Measurements from ENCODE around the gene NFATC2. TPM values are rescaled to one million over a fixed set of nuclear protein-coding genes. Genes with fewer than 3 reads are reported as not detected.

Gene NFATC2
- total RNA-seq, 1 donor from 2014 or later: 2.0 TPM

- no peak overlapping the region for H3K27ac Mint-ChIP-seq (ENCODE audit: unreplicated experiment)
- no peak overlapping the region for H3K4me3 Mint-ChIP-seq (ENCODE audit: unreplicated experiment)
- no peak for DNase-seq (ENCODE audit: low spot score)
- H3K27me3 Mint-ChIP-seq (ENCODE audit: low read depth): no peaks in the 10 kb centered on the region
- H3K4me1 Mint-ChIP-seq (ENCODE audit: low read depth): peaks cover 12% of the 10 kb centered on the region
- H3K9me3 Mint-ChIP-seq (ENCODE audit: low read depth): no peaks in the 10 kb centered on the region
- H3K36me3 Mint-ChIP-seq (ENCODE audit: low read depth): no peaks in the 10 kb centered on the region
- TF ChIP-seq, protein P1, sequence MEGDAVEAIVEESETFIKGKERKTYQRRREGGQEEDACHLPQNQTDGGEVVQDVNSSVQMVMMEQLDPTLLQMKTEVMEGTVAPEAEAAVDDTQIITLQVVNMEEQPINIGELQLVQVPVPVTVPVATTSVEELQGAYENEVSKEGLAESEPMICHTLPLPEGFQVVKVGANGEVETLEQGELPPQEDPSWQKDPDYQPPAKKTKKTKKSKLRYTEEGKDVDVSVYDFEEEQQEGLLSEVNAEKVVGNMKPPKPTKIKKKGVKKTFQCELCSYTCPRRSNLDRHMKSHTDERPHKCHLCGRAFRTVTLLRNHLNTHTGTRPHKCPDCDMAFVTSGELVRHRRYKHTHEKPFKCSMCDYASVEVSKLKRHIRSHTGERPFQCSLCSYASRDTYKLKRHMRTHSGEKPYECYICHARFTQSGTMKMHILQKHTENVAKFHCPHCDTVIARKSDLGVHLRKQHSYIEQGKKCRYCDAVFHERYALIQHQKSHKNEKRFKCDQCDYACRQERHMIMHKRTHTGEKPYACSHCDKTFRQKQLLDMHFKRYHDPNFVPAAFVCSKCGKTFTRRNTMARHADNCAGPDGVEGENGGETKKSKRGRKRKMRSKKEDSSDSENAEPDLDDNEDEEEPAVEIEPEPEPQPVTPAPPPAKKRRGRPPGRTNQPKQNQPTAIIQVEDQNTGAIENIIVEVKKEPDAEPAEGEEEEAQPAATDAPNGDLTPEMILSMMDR (IDR thresholded peaks at IDR 0.05): no peak
Measured at GRCh38 chr20:51523276-51524013, 19.1 kb downstream of the NFATC2 start.

DNA sequence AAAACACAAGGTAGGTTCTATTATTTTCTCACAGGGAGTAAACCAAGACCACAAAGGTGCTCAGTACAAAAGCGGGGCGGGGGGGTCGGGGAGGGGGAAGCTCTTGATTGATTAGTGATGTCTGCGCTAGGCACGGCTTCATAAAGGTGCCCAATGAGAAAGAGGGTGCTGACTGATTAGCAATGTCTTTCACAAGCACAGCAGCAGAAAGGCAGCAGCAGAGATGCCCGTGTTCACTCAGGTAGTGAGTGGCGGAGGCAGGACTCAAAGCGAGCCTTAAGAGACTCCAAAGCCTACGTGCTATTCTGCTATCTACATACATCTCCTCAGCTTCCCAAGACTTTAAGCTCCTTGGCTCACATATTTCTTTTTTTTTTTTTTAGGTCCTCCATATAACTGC is 20.3 kb downstream of the NFATC2 start:
- TF ChIP-seq, protein P1 (IDR thresholded peaks at IDR 0.05): no peak
- Mint-ChIP-seq H3K9me3 (ENCODE audit: low read depth) (no peaks in the 10 kb centered on the region), H3K27me3 (ENCODE audit: low read depth) (no peaks in the 10 kb centered on the region), H3K4me1 (ENCODE audit: low read depth) (peaks cover 7% of the 10 kb centered on the region), H3K27ac (ENCODE audit: unreplicated experiment) (no peak overlapping the region), H3K36me3 (ENCODE audit: low read depth) (no peaks in the 10 kb centered on the region), H3K4me3 (ENCODE audit: unreplicated experiment) (no peak overlapping the region)
- no peak for DNase-seq (ENCODE audit: low spot score)

DNA sequence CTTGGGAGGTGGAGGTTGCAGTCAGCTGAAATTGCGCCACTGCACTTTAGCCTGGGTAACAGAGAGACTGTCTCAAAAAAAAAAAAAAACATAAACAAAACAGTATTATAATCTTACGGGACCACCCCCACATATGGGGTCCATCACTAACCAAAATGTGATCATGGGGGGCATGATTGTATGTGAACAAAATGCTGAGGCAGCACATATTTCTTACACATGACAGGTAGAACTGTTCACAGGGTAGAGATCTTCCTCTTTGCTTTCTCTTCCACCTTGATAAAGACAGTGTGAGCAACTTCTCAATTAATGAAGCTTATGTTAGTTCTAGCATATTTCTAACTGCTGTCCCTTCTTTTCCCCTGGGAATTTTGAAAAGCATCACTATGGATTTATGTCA is 24.7 kb downstream of the NFATC2 start:
- H3K27ac Mint-ChIP-seq (ENCODE audit: unreplicated experiment): no peak overlapping the region
- TF ChIP-seq, protein P1 (IDR thresholded peaks at IDR 0.05): no peak
- no peak overlapping the region for H3K4me3 Mint-ChIP-seq (ENCODE audit: unreplicated experiment)
- H3K9me3 Mint-ChIP-seq (ENCODE audit: low read depth): no peaks in the 10 kb centered on the region
- H3K4me1 Mint-ChIP-seq (ENCODE audit: low read depth): no peaks in the 10 kb centered on the region
- H3K36me3 Mint-ChIP-seq (ENCODE audit: low read depth): no peaks in the 10 kb centered on the region
- no peaks in the 10 kb centered on the region for H3K27me3 Mint-ChIP-seq (ENCODE audit: low read depth)
- no peak for DNase-seq (ENCODE audit: low spot score)

- TF ChIP-seq, protein P1 (IDR thresholded peaks at IDR 0.05): no peak
- Mint-ChIP-seq H3K27me3 (ENCODE audit: low read depth) (no peaks in the 10 kb centered on the region), H3K36me3 (ENCODE audit: low read depth) (peaks cover 2% of the 10 kb centered on the region), H3K4me1 (ENCODE audit: low read depth) (peaks cover 9% of the 10 kb centered on the region), H3K4me3 (ENCODE audit: unreplicated experiment) (no peak overlapping the region), H3K27ac (ENCODE audit: unreplicated experiment) (no peak overlapping the region), H3K9me3 (ENCODE audit: low read depth) (no peaks in the 10 kb centered on the region)
- no peak for DNase-seq (ENCODE audit: low spot score)
Measured at GRCh38 chr20:51516855-51517254, 25.7 kb downstream of the NFATC2 start.

GRCh38 chr20:51514836-51515235 is 27.7 kb downstream of the NFATC2 start:
- Mint-ChIP-seq H3K27me3 (ENCODE audit: low read depth) (no peaks in the 10 kb centered on the region), H3K27ac (ENCODE audit: unreplicated experiment) (no peak overlapping the region), H3K36me3 (ENCODE audit: low read depth) (peaks cover 2% of the 10 kb centered on the region), H3K4me1 (ENCODE audit: low read depth) (peaks cover 29% of the 10 kb centered on the region), H3K4me3 (ENCODE audit: unreplicated experiment) (no peak overlapping the region), H3K9me3 (ENCODE audit: low read depth) (no peaks in the 10 kb centered on the region)
- DNase-seq (ENCODE audit: low spot score): no peak
- TF ChIP-seq, protein P1 (IDR thresholded peaks at IDR 0.05): no peak

Data from chondrocyte (in vitro differentiated cells).